OCI-LY3 (cell line): ENCODE measurements around the gene KRTCAP3.

Experiments
- CTCF ChIP-seq: fragments of 200-600, 300-600 bp; sonication (generic); IDR thresholded peaks from 2 replicates; pipeline ENCODE4 v1.5.1; 2014; ENCODE audit warnings: antibody characterized with exemption, low read length, low read depth
- EZH2phosphoT487 ChIP-seq: fragments of 200-600 bp; shearing (Covaris generic); IDR thresholded peaks from 2 replicates; pipeline ENCODE4 v1.6.1; 2018; ENCODE audit warnings: antibody characterized with exemption, mixed run types, low read depth

- TF ChIP-seq CTCF: peak; percentile 24; the same call in 1 of the 2 replicates
- no peak for TF ChIP-seq EZH2phosphoT487
Observed at GRCh38 chr2:27407798-27408491, 34.2 kb upstream of the KRTCAP3 start.
